Peyer's patch (tissue), 4 donors: ENCODE results near the gene RIMS4.

Source experiments
- POLR2A ChIP-seq, 2 donors: fragments of 450-650 bp; IDR thresholded peaks; one replicate each; pipeline ENCODE4 v1.5.1; 2017; ENCODE audit warnings: antibody characterized with exemption in 2 of 2, mild to moderate bottlenecking in 2 of 2, moderate library complexity in 2 of 2
- TF ChIP-seq, protein P1 (sequence below), 6 experiments: fragments of 450-650 bp in 4 of 6; fragments of 200-600 bp in 2 of 6; sonication (generic) in 1 of 6; IDR thresholded peaks; one replicate each; pipeline ENCODE4 v1.5.1; 2017 to 2019; ENCODE audit warnings: antibody characterized with exemption in 6 of 6, mild to moderate bottlenecking in 3 of 6, moderate library complexity in 1 of 6

DNA sequence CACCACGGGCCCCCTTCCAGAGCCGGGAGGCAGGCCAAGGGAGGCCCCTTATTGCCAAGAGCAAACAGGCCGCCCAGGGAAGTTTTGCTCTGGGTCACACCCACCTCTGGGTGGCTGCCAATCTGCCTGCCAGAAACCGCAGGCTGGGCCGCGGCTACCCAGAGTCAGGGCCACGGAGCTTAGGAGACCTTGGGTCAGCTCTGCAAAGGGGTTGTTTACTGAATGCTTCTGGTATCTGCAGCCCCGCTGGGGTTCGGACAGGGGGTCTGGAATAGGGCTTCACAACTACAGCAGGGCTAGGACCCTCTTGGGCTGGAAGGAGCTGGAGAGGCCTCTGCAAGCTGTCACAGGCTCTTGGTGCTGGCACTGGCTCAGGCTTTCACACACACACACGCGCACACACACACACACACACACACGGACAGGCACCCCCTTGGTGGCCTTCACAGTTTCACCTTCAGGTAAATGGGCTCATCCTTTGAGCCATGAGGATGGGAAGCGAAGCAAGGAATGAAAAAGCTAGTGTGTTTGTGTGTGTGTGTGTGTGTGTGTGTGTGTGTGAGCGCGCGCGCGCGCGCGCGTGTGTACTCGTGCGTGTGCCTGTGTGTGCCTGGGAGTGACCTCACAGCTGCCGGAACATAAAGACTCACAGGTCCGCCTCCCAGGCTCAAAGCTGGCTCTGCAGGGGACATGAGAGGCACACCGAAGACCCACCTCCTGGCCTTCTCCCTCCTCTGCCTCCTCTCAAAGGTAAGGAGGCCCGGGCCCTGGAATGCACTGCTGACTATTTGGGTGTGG lies 95.4 kb downstream of the RIMS4 start, which contains the start of gene CCN5:
- TF ChIP-seq, protein P1, sequence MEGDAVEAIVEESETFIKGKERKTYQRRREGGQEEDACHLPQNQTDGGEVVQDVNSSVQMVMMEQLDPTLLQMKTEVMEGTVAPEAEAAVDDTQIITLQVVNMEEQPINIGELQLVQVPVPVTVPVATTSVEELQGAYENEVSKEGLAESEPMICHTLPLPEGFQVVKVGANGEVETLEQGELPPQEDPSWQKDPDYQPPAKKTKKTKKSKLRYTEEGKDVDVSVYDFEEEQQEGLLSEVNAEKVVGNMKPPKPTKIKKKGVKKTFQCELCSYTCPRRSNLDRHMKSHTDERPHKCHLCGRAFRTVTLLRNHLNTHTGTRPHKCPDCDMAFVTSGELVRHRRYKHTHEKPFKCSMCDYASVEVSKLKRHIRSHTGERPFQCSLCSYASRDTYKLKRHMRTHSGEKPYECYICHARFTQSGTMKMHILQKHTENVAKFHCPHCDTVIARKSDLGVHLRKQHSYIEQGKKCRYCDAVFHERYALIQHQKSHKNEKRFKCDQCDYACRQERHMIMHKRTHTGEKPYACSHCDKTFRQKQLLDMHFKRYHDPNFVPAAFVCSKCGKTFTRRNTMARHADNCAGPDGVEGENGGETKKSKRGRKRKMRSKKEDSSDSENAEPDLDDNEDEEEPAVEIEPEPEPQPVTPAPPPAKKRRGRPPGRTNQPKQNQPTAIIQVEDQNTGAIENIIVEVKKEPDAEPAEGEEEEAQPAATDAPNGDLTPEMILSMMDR (IDR thresholded peaks at IDR 0.05), result no peak
- TF ChIP-seq POLR2A (IDR thresholded peaks at IDR 0.05), result no peak
